ENCODE results near the gene EIF4G1.

DNA sequence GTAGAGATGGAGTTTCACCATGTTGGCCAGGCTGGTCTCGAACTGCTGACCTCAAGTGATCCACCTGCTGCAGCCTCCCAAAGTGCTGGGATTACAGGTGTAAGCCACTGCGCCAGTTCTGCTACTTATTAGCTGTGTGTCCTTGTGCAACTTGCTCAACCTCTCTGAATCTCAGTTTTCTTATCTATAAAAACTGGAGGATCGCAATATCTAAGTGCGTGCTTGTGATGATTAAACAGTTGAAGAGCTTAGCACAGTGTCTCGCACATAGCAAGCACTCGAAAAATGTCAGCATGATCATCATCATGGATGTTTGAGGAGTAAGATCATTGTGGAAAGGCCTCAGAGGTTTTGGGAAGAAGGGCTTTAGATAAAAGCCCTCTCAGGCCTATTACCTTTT is 36.2 kb downstream of the EIF4G1 start:
- TF ChIP-seq, protein P1, sequence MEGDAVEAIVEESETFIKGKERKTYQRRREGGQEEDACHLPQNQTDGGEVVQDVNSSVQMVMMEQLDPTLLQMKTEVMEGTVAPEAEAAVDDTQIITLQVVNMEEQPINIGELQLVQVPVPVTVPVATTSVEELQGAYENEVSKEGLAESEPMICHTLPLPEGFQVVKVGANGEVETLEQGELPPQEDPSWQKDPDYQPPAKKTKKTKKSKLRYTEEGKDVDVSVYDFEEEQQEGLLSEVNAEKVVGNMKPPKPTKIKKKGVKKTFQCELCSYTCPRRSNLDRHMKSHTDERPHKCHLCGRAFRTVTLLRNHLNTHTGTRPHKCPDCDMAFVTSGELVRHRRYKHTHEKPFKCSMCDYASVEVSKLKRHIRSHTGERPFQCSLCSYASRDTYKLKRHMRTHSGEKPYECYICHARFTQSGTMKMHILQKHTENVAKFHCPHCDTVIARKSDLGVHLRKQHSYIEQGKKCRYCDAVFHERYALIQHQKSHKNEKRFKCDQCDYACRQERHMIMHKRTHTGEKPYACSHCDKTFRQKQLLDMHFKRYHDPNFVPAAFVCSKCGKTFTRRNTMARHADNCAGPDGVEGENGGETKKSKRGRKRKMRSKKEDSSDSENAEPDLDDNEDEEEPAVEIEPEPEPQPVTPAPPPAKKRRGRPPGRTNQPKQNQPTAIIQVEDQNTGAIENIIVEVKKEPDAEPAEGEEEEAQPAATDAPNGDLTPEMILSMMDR (IDR thresholded peaks at IDR 0.05): no peak
- TF ChIP-seq POLR2A (IDR thresholded peaks at IDR 0.05): no peak
